Neural cell (in vitro differentiated cells): Measurements from ENCODE around the gene DIP2C. TPM values are rescaled to one million over a fixed set of nuclear protein-coding genes. Genes with fewer than 3 reads are reported as not detected.

ENCODE experiments used
- H2AFZ ChIP-seq: fragments of 200-600, 300-800 bp; sonication (generic), shearing (Covaris generic); 2 replicates; pipeline ENCODE4 v1.6.0; 2014; ENCODE audit warnings: low read depth, mild to moderate bottlenecking, antibody characterized with exemption, low read length, moderate library complexity
- H3F3A ChIP-seq: fragments of 200-600 bp; shearing (Covaris generic); 2 replicates; pipeline ENCODE4 v1.6.1; 2016; ENCODE audit warnings: mild to moderate bottlenecking, moderate library complexity, mixed read lengths, antibody characterized with exemption, low read length; ENCODE audit not compliant: insufficient read depth, poor library complexity, severe bottlenecking
- H3K27ac ChIP-seq: fragments of 200-600, 300-800 bp; sonication (generic), shearing (Covaris generic); 2 replicates; pipeline ENCODE4 v1.5.1; 2014; ENCODE audit warnings: mild to moderate bottlenecking, low read length, moderate library complexity
- H3K27me3 ChIP-seq: fragments of 300-800, 200-600 bp; sonication (generic), shearing (Covaris generic); 2 replicates; pipeline ENCODE4 v1.6.0; 2014; ENCODE audit warnings: mild to moderate bottlenecking, low read depth, low read length, moderate library complexity; ENCODE audit not compliant: insufficient read depth
- H3K36me3 ChIP-seq: fragments of 300-800, 200-600 bp; sonication (generic), shearing (Covaris generic); 2 replicates; pipeline ENCODE4 v1.5.1; 2014; ENCODE audit warnings: mild to moderate bottlenecking, antibody characterized with exemption, low read length, moderate library complexity; ENCODE audit not compliant: insufficient read depth
- H3K4me2 ChIP-seq: fragments of 300-800, 200-600 bp; sonication (generic), shearing (Covaris generic); 2 replicates; pipeline ENCODE4 v1.6.0; 2014; ENCODE audit warnings: mild to moderate bottlenecking, low read length
- H3K4me3 ChIP-seq: fragments of 300-800, 200-600 bp; sonication (generic), shearing (Covaris generic); 2 replicates; pipeline ENCODE4 v1.5.1; 2014; ENCODE audit warnings: mild to moderate bottlenecking, low read length, moderate library complexity
- H3K79me2 ChIP-seq: fragments of 200-600 bp; shearing (Covaris generic); replicated peaks from 2 replicates; pipeline ENCODE4 v1.6.0; 2014; ENCODE audit warnings: mild to moderate bottlenecking, low read length, moderate library complexity; ENCODE audit not compliant: insufficient read depth
- H3K9ac ChIP-seq: fragments of 300-800, 200-600 bp; sonication (generic), shearing (Covaris generic); 2 replicates; pipeline ENCODE4 v1.6.1; 2016; ENCODE audit warnings: mild to moderate bottlenecking, low read length, mixed read lengths
- H3K9me2 ChIP-seq: fragments of 200-600 bp; shearing (Covaris generic); 2 replicates; pipeline ENCODE4 v1.6.1; 2016; ENCODE audit warnings: mild to moderate bottlenecking, low read length, mixed read lengths; ENCODE audit not compliant: insufficient read depth
- H3K9me3 ChIP-seq: fragments of 200-600, 300-800 bp; sonication (generic), shearing (Covaris generic); 2 replicates; pipeline ENCODE4 v1.6.1; 2016; ENCODE audit warnings: mild to moderate bottlenecking, mixed run types, low read length, moderate library complexity, mixed read lengths
- H4K20me1 ChIP-seq: fragments of 200-600 bp; shearing (Covaris generic); 2 replicates; pipeline ENCODE4 v1.6.1; 2016; ENCODE audit warnings: mild to moderate bottlenecking, mixed run types; ENCODE audit not compliant: insufficient read depth
- CTCF ChIP-seq: fragments of 450-650 bp; IDR thresholded peaks from 2 replicates; pipeline ENCODE4 v1.5.1; 2014; ENCODE audit warnings: antibody characterized with exemption, mild to moderate bottlenecking, moderate library complexity; ENCODE audit not compliant: poor library complexity, severe bottlenecking
- EP300 ChIP-seq: fragments of 450-650 bp; conservative IDR thresholded peaks from 2 replicates; pipeline ENCODE4 v1.6.1; 2014; ENCODE audit warnings: antibody characterized with exemption, mild to moderate bottlenecking, moderate library complexity; ENCODE audit not compliant: poor library complexity, severe bottlenecking
- EZH2 ChIP-seq: fragments of 200-600, 300-800 bp; shearing (Covaris generic), sonication (generic); IDR thresholded peaks from 2 replicates; pipeline ENCODE4 v1.6.1; 2014; ENCODE audit warnings: antibody characterized with exemption, low read length, borderline replicate concordance, mild to moderate bottlenecking; ENCODE audit not compliant: insufficient read depth, poor library complexity, severe bottlenecking
- MXI1 ChIP-seq: fragments of 450-650 bp; conservative IDR thresholded peaks from 2 replicates; pipeline ENCODE4 v1.6.1; 2014; ENCODE audit warnings: antibody characterized with exemption, mild to moderate bottlenecking; ENCODE audit not compliant: poor library complexity, severe bottlenecking
- POLR2AphosphoS5 ChIP-seq: IDR thresholded peaks from 2 replicates; pipeline ENCODE4 v1.6.1; 2012
- RAD21 ChIP-seq: fragments of 450-650 bp; conservative IDR thresholded peaks from 2 replicates; pipeline ENCODE4 v1.6.1; 2014; ENCODE audit warnings: antibody characterized with exemption, mild to moderate bottlenecking, moderate library complexity
- SMC3 ChIP-seq: fragments of 450-650 bp; conservative IDR thresholded peaks from 2 replicates; pipeline ENCODE4 v1.6.1; 2014; ENCODE audit warnings: antibody characterized with exemption, mild to moderate bottlenecking, moderate library complexity; ENCODE audit not compliant: poor library complexity
- TAF1 ChIP-seq: IDR thresholded peaks from 2 replicates; pipeline ENCODE4 v1.6.1; 2012; ENCODE audit warnings: low read depth
- polyA plus RNA-seq: library from polyadenylated mRNA; depleted of rRNA; stranded (reverse); fragments of >200 nt; gene quantifications from 2 replicates; pipeline ENCODE4 v1.2.3, GENCODE V29; 2014
- TF ChIP-seq, protein P1 (sequence below): IDR thresholded peaks from 2 replicates; pipeline ENCODE4 v1.6.1; 2012; ENCODE audit warnings: borderline replicate concordance

Gene DIP2C
- polyA plus RNA-seq, 1 donor from 2014 or later: 24.1 TPM

DNA sequence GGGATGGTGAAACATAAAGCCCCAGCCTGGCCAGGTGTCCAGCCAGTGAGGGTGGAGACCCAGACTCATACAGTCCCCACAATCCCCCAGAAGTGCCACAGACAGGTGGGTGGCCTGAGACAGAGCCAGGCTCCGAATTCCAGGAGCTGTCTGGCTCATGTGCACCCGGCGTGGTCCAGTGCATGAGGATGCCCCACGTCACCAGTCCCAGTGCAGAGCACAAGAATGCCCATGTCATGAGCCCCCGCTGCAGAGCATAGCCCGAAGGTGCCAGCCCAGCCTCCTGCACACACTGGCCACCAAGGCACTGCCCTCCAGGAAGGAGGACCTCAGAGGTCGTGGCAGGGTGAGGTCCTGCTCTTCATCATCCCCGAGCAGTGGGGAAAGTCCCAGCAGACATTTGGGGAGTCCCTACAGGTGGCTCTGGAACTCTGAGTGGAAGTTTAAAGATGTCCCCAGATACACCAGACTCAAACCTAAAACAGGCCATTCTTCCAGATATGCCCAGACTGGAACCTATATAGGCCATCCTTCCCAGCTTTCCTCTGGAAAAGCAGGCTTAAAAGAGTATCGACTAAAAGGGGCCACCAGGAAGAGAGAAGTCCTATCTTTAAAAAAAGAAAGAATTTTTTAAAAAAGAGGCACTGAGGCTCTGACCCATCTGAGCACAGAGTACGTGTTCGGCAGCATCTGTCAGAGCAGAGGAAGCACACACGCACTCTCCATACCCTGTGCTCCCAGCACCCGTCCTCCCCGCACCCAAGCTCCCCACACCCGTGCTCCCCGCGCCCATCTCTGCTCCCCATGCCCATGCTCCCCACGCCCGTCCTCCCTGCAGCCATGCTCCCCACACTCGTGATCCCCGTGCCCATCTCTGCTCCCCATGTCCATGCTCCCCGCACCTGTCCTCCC is 11.5 kb downstream of the DIP2C start:
- Histone ChIP-seq H3F3A (no peaks in the 10 kb centered on the region), H3K36me3 (no peaks in the 10 kb centered on the region), H2AFZ (no peak overlapping the region), H3K9me3 (no peaks in the 10 kb centered on the region), H3K27ac (no peak overlapping the region), H3K4me3 (no peak overlapping the region), H3K9ac (no peak overlapping the region), H3K4me2 (no peak overlapping the region), H4K20me1 (peaks cover 37% of the 10 kb centered on the region), H3K79me2 (peaks cover 88% of the 10 kb centered on the region), H3K9me2 (no peaks in the 10 kb centered on the region), H3K27me3 (no peaks in the 10 kb centered on the region)
- TF ChIP-seq SMC3 (no peak), RAD21 (no peak), EZH2 (no peak), MXI1 (no peak), TAF1 (no peak), POLR2AphosphoS5 (no peak), CTCF (no peak), EP300 (no peak)
- TF ChIP-seq, protein P1, sequence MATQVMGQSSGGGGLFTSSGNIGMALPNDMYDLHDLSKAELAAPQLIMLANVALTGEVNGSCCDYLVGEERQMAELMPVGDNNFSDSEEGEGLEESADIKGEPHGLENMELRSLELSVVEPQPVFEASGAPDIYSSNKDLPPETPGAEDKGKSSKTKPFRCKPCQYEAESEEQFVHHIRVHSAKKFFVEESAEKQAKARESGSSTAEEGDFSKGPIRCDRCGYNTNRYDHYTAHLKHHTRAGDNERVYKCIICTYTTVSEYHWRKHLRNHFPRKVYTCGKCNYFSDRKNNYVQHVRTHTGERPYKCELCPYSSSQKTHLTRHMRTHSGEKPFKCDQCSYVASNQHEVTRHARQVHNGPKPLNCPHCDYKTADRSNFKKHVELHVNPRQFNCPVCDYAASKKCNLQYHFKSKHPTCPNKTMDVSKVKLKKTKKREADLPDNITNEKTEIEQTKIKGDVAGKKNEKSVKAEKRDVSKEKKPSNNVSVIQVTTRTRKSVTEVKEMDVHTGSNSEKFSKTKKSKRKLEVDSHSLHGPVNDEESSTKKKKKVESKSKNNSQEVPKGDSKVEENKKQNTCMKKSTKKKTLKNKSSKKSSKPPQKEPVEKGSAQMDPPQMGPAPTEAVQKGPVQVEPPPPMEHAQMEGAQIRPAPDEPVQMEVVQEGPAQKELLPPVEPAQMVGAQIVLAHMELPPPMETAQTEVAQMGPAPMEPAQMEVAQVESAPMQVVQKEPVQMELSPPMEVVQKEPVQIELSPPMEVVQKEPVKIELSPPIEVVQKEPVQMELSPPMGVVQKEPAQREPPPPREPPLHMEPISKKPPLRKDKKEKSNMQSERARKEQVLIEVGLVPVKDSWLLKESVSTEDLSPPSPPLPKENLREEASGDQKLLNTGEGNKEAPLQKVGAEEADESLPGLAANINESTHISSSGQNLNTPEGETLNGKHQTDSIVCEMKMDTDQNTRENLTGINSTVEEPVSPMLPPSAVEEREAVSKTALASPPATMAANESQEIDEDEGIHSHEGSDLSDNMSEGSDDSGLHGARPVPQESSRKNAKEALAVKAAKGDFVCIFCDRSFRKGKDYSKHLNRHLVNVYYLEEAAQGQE: no peak

- H2AFZ ChIP-seq: no peak overlapping the region
- TF ChIP-seq, protein P1: no peak
- TF ChIP-seq TAF1 (no peak), CTCF (no peak), RAD21 (no peak), EP300 (no peak), POLR2AphosphoS5 (no peak), MXI1 (no peak), SMC3 (no peak), EZH2 (no peak)
- peaks cover 88% of the 10 kb centered on the region for H3K79me2 ChIP-seq
Measured at GRCh38 chr10:677038-677437, 12.4 kb downstream of the DIP2C start.

More at GRCh38 chr10:677038-677437, 12.4 kb downstream of the DIP2C start:
- peaks cover 34% of the 10 kb centered on the region for H4K20me1 ChIP-seq
- no peak overlapping the region for H3K4me2 ChIP-seq
- H3F3A ChIP-seq: no peaks in the 10 kb centered on the region
- no peaks in the 10 kb centered on the region for H3K36me3 ChIP-seq
- no peak overlapping the region for H3K9ac ChIP-seq
- no peaks in the 10 kb centered on the region for H3K27me3 ChIP-seq
- H3K27ac ChIP-seq: no peak overlapping the region
- no peak overlapping the region for H3K4me3 ChIP-seq
- no peaks in the 10 kb centered on the region for H3K9me2 ChIP-seq
- H3K9me3 ChIP-seq: no peaks in the 10 kb centered on the region
